C1 segment of cervical spinal cord (tissue), 14 donors: Measurements from ENCODE around the gene CD81.
"Not testable (repeated sequence)": the region's sequence is repeated elsewhere in the genome, so short reads cannot be mapped to it uniquely, and the experiment has no call there.

ENCODE experiments used
- DNase-seq, 14 donors: peaks; one replicate each; lab custom pipeline; 2025; lab: John Stamatoyannopoulos, UW

CD81 gene

DNA sequence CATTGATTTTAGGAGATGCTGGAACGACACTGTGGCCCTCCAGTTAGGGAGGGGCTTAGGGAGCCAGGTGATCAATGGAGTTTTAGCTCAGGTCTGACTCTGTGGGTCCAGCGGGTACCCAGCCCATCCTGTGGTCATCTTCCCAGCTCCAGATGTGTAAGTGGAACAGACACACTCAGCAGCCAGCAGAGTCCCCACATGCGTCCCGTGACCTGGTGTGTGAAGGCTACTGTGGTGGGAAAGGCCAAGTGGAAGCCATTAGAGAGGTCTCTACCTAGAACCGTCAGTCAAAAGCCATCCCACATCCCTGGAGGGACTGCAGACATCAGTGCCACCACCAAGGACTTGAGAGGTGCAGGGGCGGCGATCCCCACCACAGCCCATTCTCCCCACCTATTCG is 19.9 kb upstream of the CD81 start:
- no peak for DNase-seq

DNA sequence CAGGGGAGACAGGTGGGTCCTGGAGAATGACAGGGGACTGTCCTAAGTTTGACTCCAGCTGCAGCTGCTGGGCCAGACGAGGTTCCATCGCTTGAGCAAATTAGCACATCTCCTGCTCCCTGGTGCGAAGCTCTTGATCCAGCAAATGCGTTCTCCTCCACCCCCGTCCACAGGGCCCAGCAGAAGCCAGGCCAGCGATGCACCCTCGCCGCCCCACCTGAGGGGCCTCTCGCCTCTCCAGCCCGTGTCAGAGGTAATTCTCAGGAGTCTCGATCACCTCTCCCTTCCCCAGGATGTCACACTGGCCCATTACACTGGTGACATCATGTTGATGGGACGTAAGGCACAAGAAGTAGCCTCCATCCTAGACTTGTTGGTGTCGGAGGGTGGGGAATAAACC is 19.5 kb upstream of the CD81 start:
- DNase-seq, result not testable (repeated sequence)

DNA sequence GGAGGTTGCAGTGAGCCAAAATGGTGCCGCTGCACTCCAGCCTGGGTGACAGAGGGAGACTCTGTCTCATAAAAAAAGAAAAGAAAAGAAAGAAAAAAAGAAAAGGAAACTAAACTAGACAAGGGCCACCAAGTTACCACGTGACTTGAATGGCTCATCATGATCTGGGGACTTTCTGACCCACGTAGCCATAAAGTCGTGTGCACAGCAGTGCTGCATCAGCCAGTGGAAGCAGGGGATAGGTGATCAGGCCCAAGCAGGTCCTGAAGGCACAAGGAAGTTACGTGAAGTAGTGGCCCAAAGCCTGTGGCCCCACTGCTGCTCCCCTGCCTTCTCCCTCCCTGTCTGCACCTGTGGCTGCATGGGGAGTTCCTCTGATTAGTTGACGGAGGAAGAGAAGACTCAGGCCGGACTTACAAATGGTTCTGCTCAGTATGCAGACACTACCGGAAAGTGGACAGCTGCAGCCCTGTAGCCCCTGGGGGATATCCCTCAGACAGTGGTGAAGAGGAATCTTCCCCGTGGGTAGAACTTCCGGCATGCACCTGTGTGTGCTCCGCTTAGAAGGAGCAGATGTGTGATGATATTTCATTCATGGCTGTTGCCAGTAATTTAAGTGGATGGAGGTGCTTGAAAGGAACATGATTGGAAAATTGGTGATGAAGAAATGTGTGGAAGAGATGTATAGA is 18.2 kb upstream of the CD81 start:
- DNase-seq, result no peak

DNA sequence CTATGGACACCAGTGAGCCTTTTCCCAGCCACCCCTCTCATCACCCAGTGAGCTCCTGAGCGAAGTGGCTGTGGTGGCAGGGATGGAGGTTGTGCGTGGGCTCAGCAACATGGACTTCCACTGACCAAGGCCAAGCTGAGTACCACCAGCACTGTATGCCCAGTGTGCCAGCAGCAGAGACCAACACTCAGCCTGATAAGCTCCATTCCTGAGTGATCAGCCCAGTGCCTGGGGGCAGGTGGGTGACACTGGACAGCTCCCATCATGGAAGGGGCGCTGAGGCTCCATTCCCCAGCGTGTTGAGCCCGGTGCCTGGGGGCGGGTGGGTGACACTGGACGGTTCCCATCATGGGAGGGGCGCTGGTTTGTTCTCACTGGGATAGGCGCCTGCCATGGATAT is 17.6 kb upstream of the CD81 start:
- DNase-seq, result no peak

DNA sequence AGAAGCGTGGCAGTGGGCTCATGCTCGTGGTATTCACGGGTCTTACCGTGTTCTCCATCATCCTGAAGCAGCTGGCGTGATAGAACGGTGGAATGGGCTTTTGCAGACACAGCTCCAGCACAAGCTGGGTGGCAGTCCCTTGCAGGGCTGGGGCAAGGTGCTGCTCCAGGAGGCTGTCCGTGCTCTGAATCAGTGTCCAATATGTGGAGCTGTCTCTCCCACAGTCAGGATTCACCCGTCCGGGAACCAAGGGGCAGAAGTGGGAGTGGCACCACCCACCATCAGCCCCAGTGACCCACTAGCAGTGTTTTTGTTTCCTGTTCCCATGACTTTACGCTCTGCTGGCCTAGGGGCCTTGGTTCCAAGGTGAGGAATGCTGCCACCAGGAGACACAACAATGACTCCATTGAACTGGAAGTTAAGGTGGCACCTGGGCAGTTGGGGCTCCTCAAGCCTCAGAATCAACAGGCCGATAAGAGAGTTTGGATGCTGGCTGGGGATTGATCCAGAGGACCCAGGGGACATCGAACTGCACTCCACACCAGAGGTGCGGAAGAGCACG is 16.9 kb upstream of the CD81 start:
- DNase-seq, result no peak

DNA sequence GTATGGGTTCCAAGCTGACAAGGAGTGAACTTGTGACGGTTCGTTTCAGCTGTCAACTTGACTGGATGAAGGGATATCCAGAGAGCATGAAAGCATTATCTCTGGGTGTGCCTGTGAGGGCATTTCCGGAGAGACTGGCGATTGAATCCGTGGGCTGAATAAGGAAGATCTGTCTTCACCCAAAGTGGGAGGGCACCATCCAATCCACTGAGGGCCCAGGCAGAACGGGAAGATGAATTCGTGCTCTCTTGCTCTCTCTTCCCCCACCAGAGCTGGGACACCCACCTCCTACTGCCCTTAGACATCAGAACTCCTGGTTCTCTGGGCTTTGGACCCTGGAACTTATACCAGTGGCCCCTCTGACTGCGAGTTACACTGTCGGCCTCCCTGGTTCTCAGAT is 15.5 kb upstream of the CD81 start:
- DNase-seq, result no peak

DNA sequence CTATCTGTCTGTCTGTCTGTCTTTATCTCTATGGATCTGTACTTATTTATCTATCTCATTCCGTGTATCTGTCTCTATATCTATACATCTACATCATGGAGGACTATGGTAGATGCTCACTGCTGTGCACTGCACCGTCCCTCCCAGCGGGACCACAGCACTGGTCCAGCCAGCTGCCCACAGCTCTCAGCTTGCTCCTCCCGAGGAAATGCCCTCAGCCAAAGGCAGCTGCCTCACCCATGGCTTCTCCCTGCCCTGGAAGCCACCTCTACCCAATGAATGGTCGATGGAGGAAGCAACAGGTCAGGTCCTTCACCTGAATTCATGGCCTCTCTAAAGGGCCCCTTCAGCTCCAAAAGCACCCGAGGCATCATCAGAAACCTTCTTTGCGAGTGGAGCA is 14.7 kb upstream of the CD81 start:
- DNase-seq, result no peak

DNA sequence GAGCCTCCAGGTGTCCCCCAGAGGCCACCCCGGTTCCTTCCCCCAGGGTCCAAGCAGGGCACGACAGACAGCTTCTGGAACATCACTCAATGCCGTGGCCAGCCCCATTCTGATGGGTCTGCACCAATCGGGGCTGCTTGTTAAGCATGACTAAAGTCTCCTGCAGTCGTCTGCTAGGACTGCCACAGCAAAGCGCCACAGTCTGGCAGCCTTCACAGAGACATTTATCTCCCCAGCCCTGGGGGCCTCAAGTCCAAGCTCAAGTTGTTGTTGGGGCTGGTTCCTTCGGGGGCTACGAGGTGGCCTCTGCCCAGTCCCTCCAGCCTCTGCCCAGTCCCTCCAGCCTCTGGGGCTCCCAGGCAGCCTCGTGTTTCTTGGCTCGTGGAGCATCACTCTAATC is 14.0 kb upstream of the CD81 start:
- no peak for DNase-seq

DNA sequence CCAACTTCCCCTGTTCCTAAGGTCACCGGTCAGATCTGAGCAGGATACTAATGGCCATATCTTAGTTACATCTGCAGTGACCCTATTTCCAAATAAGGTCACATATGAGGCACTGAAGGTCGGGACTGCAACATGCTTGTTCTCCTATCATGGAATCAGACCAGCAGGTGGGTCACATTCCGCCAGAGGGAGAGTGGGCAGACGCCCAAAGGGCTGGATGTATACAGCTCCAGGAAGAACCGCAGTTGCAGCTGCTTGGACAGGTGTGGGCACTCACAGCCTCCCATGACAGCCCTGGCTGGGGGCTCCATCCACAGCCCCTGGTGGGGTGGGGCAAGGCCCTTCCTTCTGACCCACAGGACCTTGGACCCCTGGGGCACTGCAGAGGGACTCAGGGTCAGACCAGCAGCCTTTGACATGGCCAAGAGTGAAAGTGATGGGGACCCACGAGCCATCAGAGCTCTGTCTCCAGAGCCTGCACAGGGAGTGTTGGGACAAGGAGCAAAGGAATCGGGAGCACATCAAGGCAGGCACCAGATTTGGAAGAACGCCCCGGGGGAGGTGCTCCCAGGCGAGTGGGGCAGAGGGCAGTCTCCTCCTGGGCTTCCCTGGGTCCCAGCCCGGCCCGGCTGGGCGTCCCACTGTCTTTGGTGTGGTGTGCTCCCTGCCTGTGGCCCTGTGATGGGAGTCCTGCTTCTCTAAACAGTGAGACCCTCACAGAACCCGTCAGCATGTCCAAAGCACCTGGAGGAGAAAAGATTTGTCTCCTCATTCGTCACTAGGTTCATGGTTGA is 13.3 kb upstream of the CD81 start:
- DNase-seq, result no peak

DNA sequence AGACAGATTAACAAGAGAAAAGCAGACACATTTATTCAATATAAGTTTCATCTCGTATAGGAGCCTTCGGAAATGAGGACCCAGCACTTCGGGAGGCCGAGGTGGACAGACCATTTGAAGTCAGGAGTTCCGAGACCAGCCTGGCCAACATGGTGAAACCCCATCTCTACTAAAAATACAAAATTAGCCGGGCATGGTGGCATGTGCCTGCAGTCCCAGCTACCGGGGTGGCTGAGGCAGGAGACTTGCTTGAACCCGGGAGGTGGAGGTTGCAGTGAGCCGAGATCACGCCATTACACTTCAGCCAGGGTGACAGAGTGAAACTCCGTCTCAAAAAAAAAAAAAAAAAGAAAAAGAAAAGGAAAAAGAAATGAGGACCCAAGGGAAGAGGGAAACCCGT is 12.7 kb upstream of the CD81 start:
- DNase-seq, result not testable (repeated sequence)

DNA sequence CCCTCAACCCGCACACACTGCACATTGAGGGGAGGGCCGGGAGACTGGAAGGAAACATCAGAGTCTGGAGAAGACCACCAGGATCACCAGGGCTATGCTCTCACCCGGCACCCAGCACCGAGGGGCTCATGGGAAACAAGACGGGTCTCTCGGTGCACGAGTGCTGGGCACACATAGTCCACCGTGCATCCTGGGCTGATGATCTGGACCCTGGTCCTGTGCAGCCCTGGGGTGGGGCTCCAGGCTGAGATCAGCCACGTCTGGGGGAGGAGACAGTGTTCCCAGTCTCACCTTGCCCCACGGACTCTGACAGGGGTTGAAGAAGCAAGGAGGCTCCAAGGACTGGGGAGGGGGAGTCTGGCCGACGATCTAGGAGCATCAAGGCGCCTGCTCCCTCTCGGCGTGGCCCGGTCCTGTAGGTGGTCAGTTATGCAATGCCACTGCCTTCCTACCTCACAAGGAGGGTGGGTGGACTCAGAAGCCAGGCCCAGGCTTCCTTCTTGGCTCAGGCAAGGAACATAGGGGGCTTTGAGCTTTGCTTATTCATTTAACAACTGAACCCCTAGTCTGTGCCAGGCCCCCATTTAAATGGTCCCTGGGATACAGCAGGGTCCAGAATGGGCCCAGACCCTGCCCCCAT is 11.4 kb upstream of the CD81 start:
- DNase-seq, result no peak

DNA sequence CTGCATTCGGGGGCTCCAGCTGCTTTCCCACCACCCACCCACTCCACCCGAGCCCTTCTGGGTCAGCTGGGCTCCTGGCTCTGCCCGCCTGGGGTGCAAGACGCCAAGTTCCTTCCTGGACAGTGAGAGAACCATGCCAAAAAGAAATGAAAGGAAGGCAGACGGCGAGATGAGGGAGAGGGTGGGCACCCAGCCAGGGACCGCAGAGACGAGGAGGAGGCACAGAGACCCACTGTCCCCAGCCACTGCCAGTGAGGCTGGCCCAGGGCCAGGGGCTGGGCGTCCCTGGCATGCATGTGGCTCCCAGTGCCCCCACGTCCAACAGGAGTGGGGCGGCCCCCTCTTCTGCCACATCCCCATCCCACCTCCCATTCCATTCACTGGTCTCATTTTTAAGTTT is 10.8 kb upstream of the CD81 start:
- peak in 8 of 14 donors; percentile 23 to 84 (median 51) for DNase-seq

DNA sequence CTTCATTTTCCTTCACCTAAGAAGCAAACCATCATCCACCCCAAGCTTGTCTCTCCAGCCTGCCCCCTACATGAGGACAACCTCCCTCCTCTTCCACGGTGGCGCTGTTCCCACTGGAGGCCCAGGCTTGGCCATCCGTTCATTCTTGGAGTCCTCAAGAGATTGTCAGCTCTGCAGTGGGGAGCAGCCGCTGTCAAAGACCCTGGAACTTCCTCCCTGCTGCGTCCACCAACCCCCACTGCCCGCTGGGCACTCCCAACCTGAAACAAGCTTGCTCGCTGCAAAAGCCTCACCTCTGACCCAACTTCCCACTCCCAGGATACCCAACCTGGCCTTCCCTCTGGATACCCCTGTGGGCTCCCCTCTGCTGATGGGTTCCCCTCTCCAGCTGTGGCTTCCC is 10.4 kb upstream of the CD81 start:
- DNase-seq, result peak in 2 of 14 donors; percentile 57 to 64

DNA sequence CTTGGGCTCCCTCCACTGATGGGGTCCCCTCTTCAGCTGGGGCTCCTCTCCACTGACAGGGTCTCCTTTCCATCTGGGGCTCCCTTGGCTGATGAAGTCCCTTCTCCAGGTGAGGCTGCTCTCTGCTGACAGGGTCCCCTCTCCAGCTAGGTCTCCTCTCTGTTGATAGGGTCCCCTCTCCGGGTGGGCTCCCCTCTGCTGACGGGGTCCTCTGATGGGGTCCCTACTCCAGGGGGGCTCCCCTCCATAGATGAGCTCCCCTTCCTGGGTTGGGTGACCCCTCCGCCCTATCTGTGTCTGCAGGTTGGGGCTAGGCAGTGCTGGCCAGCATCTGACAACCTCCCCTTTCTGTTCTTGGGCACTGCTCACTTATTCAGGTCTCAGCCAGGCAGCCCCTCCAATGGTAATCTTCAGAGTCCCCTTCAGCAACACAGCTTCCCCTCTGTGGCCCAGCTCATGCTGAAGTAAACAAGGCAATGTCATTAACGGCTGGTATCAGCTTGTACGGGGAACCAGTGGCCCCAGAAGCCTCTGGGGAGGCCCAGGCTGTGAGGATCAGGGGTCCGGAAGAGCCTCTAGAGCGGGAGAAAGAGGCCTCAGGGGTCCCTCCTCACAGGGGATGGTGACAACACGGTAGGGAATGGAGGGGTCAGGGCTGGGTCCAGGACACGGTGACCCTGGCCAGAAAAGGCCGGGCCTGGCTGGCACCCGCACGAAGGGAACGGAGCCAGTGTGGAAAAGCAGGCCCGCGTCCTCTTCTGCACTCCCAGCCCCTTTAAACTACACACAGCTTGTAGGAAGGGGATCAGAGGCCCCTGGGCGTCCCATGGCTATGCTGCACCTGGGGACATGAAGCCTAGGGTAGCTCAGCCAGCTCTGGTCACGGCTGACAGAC is 9.6 kb upstream of the CD81 start:
- no peak for DNase-seq

DNA sequence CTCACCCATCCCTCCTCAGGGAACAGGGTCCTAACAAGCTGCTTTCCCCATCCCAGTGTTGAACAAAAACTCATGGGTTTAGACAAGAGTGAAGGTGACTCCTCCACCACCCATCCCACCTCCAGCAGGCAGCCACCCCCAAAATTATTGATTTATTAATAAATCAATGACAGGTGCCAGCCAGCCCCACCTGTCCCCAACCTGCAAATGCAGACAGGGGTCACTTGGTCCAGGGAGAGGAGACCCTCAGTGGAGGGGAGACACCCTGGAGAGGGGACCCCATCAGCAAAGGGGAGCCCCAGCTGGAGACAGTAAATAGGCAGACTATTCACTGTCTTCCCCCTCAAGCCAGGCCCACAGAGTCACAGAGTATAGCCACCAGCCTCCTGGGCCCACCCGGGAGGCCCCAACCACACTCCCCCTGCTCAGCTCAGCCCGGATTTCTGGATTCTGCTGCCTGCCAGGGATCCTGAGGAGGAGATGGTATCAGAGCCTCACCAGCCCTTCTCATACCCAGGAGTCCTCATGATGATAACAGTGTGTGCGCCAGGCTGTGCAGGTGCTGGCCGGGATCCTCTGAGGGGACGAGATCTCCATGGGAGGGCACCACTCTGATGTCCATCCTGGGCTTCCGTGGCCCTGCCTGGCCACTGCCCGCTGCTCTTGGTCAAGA is 8.8 kb upstream of the CD81 start:
- DNase-seq, result no peak

DNA sequence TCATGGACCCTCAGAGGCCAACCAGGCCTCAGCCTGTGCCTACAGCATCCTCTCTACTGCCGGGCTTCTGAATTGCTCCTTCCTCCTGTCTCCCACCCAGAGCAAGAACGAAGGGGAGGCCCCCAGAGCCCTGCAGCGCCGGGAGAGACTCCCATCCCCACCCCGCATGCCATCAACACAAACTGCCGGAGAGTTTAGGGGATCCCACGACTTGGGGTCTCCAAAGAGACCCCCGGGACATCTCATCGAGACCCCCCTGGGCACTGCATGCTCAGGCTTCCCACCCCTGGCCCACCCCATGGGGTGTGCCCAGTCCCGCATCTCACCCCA is 8.3 kb upstream of the CD81 start:
- no peak for DNase-seq

DNA sequence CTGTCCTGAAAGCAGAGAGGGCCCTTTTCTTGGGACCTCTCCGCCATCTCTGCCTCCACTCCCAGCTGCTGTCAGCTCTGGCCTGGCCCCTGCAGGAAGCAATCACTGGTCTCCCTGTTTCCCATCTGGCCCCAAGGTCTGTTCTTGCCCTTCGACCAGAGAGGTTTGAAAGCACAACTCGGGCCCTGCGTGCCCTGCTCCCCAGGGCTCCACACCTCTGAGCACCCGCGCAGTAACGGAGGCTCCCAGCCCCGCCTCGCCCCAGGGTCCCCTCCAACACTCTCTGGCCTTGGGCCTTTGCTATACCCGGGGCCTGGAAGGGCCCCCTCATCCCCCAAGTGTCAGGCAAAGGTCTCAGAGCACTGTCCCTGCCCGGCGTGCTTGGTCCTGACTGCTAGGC is 7.8 kb upstream of the CD81 start:
- no peak for DNase-seq

DNA sequence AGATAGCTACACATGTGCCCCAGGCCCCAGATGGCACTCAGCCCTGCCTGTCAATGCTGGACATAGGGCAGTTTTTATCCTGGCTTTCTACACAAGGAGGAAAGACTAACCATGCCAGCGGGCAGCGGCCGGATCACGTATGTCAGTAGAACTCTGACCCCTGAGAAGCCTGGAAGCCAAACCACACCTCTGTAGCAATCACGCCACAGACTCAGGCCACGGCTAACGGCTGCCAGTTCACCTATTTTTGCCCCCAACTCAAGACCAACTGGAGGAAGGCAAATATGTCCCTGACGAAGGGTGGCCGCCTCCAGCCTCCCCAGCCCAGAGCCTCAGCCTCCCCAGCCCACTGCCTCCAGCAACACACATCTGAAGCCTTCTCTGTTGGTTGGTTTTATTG is 7.2 kb upstream of the CD81 start:
- DNase-seq, result no peak

DNA sequence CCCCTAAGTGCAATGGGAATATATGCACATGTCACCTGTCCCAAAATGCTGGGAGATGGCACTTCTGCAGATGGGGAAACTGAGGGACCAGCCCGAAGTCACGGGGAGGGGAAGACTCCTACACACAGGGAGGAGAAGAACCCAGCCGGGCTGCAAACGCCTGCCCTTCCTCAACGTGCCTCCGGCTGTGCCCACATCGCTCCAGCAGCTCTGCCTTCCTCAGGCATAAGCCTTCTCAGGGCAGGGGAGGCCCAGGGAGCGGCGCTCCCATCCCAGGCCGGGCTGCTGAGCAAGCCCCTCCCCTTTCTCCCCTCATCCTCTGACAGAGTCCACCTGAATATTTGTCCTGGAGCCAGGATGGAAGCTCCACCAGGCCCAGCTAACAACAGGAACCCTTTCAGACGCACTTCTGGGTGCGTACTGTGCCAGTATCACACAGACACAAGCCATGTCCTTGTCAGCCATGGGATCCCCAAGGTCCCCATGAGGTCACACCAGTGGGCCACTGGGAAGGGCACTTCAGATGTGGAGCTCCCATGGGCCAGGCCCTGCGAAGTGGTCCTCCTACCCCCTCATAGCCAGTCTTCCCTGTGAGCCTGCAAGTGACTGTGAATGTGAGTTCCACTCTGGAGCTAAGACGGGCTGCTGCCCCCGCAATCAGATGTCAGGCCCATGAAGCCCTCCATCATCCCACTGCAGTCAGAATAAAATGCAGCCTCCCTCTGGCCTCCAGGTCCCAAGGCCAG is 2.5 kb upstream of the CD81 start:
- DNase-seq, result no peak

DNA sequence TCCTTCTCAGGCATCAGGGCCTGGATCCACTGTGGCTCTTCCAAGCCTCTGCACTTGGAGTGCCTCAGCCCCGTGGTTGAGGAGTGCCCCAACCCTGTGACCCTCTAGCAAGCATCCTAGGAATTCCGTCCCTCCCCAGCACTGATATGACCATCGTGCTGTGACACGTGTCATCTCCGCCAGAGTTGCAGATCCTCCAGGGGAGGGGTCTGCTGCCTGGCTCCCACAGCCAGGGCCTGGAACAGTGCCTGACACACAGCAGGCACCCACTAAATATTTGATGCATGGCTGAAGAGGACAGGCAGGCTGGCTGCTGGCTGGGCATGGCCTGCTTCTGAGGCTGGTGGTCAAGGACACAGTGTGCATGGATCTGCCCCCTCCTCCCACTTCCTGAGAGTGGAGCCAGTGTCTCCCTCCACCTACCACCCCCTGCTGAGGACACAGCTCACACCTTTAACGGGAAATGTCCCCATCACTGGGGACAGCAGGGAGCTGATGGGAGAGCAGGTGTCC is 1.7 kb upstream of the CD81 start:
- peak in 1 of 14 donors; percentile 39 for DNase-seq
